NCI-H128 (cell line): ENCODE results near the gene FAM219A.
"Not testable (repeated sequence)": the region's sequence is repeated elsewhere in the genome, so short reads cannot be mapped to it uniquely, and the experiment has no call there.

ENCODE experiments used
- DNase-seq: peaks from one replicate; lab custom pipeline; 2025; ENCODE audit not compliant: unreplicated experiment; lab: John Stamatoyannopoulos, UW

The FAM219A gene

GRCh38 chr9:34485822-34486221, 27.5 kb upstream of the FAM219A start:
- no peak for DNase-seq

GRCh38 chr9:34484678-34485077, 26.3 kb upstream of the FAM219A start:
- DNase-seq, result no peak

GRCh38 chr9:34482746-34483145, 24.4 kb upstream of the FAM219A start:
- DNase-seq, result not testable (repeated sequence)

GRCh38 chr9:34481620-34482019, 23.2 kb upstream of the FAM219A start:
- not testable (repeated sequence) for DNase-seq

DNA sequence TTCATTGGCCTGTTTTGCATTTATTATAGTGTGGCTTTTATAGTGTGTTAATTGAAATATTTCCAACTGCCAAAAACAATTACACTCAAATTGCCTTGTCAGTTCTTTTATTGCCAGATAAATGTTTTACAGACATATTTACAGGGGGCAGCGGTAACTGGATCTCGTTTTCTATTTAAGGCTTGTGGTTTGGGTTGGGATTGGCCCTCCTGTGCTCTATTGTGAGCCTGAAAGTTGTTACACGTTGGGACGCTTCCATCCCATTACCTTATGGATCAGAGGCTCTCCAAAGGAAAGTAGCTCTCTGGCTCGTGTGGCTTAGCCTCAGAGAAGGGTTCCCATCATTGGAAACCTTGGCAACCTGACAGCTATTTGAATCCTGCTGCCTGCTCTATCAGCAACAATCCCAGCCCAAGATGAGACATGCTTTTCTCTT, 21.1 kb upstream of the FAM219A start:
- no peak for DNase-seq

- no peak for DNase-seq
These were observed 19.2 kb upstream of the FAM219A start for GRCh38 chr9:34477541-34477940.

DNA sequence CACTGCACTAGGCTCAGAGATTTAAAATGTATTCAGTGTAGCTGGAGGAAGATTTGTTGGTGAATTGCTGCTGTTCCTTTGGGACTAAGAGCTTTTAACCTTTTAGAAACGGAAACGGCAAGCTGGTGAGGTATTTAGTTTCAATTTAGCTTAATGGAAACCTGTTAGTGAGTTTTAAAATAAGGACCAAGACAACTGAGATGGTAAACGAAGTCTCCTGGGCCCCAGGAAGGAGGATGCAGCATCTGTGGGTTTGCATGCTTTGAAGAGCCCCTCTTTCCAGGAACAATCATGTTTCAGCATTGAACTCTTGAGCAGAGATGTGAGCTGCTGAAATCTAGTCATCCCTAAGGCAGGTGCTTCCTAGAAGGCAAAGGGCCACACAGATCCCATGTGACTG, 16.7 kb upstream of the FAM219A start:
- no peak for DNase-seq

GRCh38 chr9:34465468-34465867, 7.1 kb upstream of the FAM219A start:
- no peak for DNase-seq

- DNase-seq, result no peak
These were observed 6.2 kb upstream of the FAM219A start for GRCh38 chr9:34464571-34464970.

- DNase-seq, result no peak
These were observed 5.5 kb upstream of the FAM219A start for GRCh38 chr9:34463901-34464232.

GRCh38 chr9:34463098-34463900, 4.9 kb upstream of the FAM219A start:
- no peak for DNase-seq

DNA sequence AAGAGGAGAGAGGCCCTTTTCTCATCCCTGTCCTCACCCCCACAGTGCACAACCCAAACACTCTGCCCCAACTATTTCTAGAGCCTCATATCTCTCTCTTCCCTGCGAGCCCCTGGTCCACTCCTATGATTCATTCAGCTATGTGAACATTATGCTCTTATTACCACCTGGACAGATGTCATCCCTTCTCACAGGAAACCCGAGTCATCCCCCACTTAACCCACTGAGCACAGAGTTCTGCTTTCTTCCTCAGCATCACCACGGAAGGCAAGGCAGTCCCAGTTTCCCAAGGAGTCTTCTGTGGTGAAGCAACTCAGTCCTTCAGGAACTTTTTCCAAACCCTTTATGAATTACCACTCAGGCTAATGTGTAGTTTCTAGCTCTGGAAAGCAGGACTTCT, 1.6 kb upstream of the FAM219A start:
- DNase-seq, result no peak

DNA sequence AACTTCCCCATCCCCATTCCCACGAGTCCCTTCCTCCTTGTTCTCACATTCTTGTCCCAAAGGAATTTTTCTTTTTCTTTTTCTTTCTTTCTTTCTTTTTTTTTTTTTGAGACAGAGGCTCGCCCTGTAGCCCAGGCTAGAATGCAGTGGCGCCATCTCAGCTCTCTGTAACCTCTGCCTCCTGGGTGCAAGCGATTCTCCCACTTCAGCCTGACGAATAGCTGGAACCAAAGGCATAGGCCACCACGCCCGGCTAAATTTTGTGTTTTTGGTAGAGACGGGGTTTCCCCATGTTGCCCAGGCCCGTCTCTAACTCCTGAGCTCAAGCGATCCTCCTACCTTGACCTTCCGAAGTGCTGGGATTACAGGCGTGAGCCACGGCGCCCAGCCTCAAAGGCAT, 986 bp upstream of the FAM219A start:
- no peak for DNase-seq

- no peak for DNase-seq
These were observed 580 bp upstream of the FAM219A start for GRCh38 chr9:34458959-34459340.

DNA sequence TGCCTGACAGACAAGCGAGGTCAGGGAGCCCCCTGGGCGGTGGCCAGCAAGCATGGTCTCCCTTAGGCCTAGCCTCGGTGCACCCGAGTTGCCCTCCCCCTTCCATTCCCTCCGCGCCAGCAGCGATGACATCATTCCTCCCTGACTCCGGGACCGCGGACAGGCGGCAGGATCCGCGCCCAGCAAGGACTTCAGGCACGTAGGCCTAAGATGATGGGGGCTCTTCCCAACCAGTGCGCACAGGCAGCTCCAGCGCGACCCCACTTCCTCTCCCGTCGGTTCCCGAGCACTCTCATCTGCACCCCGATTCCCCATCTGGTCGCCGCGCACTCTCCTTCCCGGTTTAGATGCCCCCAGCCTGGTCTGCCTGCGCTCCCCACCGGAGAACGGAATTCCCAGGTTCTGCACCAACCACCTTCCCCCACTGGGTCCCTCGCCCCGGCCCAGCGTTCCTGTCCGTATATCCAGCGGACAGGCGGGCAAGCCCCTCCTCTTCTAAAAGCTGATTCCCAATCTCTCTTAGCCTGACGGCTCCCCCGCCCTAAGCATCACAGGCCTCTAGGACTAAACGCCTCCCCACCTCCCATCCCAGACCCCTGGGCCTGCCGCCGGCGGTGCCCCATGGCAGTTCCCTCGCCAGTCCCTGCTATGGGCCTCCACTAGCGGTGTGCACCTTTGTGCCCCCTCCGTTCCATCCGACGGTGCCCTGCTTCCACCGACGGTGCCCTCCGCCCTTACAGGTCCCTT, 931 bp downstream of the FAM219A start:
- DNase-seq, result no peak

DNA sequence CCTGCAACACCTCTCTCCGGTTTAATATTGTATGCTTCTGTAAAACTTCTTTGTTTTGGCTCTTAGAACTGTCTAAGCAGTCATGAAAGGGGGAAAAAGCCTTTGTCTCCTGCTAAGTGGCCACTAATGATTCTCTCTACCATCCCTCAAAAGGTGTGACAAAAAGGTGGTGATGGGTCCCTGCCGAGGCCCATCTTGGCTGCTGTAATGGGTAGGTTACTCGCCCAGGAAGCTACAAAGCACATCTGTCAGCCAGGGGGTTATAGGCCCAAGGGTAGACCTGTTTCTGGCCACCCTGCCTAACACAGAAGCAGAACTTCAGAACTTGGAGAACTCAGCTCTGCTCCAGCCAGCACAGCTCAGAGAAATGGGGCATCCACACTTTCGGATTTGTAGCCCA, 1.6 kb downstream of the FAM219A start:
- DNase-seq, result no peak

DNA sequence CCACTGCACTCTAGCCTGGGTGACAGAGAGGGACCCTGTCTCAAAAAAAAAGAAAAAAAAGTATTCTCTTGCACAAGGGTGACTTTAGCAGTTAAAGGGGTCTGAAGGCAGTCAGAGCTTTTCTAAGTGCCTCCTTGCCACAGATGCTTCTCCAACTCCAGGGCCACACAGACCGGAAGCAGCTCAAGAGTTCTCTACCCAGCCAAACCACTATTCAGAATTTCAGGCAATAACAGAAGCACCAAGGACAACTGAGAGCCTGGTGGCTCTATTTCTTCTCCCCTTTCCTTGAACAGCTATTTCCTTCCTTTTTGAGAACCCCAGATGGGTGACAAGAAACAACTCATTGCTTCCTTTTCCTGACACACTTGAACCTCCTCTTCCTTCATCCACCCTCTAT, 2.2 kb downstream of the FAM219A start:
- no peak for DNase-seq

DNA sequence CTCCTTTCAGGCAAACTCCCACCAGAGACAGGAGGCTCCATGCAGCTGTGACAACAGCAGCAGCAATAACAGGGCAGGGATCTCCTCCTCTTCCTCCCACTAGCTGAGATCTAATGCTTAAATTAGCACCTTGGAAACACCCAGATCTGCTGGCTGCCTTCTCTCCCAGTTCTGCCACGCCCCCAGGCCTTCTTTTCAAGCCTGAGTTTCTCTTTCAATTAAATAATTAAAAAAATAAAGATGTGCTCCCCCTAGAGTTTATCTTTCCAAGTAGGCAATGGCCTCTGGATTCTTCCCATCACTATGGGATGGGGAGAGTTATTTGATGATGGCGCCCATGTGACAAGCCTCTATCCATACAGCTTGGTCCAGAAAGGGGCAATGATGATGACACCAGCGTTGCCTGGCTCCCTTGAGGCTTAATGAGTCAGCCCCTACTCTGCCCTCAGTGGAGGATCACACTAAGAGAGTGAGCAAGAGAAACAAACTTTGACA, 3.8 kb downstream of the FAM219A start:
- DNase-seq, result no peak

- DNase-seq, result no peak
These were observed 5.8 kb downstream of the FAM219A start for GRCh38 chr9:34452568-34452967.

- no peak for DNase-seq
These were observed 6.8 kb downstream of the FAM219A start for GRCh38 chr9:34451545-34451944.

DNA sequence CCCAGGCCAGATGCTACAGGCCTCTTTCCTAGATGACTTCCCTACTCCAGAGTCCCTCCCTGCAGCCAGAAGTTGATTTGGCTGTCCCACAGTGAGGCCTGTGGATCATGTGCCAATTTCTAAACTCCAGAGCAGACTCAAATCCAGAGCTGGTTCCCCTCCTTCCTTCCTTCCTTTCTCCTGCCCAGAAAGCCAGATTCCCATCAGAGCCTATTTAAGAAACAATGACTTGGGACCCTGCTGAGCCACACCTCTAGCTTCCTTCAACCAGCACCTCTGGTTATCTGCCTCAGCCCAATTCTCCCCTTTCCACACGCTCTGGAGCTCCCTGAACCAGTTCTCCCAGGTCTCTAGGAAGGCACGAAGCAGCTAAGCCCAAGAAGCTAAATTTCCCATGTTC, 7.2 kb downstream of the FAM219A start:
- no peak for DNase-seq

DNA sequence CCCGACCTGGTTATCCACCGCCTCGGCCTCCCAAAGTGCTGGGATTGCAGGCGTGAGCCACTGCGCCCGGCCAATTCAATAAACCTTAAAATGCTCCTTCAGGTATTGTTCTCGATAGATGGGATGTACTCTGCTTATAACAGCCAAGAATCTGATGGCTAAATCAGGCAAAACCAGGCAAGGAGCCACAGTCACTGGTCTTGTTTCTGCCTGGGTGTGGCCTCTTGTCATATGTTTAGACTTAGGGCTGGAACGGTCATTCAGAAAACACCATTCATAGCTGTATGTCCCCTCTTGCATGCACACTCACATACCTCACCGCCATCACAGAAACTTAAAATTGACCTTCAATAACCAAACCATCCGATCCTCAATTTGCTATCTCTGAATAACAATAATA, 7.7 kb downstream of the FAM219A start:
- no peak for DNase-seq
